Fibroblast of lung (primary cell): Measurements from ENCODE around the gene NLRP6.

Source experiments
- EZH2 ChIP-seq: IDR thresholded peaks from 2 replicates; pipeline ENCODE4 v1.5.1; 2012; ENCODE audit warnings: low read length, control low read depth, mild to moderate bottlenecking; ENCODE audit errors: missing control alignments
- TF ChIP-seq, protein P1 (sequence below), 2 donors: IDR thresholded peaks in 1 of 2; conservative IDR thresholded peaks in 1 of 2; 1 replicate in 1 of 2; 2 replicates in 1 of 2; pipeline ENCODE4 v1.5.1; 2011 to 2012; ENCODE audit warnings: low read length in 2 of 2, control low read depth in 1 of 2, inconsistent platforms in 1 of 2, low read depth in 1 of 2, mild to moderate bottlenecking in 1 of 2

DNA sequence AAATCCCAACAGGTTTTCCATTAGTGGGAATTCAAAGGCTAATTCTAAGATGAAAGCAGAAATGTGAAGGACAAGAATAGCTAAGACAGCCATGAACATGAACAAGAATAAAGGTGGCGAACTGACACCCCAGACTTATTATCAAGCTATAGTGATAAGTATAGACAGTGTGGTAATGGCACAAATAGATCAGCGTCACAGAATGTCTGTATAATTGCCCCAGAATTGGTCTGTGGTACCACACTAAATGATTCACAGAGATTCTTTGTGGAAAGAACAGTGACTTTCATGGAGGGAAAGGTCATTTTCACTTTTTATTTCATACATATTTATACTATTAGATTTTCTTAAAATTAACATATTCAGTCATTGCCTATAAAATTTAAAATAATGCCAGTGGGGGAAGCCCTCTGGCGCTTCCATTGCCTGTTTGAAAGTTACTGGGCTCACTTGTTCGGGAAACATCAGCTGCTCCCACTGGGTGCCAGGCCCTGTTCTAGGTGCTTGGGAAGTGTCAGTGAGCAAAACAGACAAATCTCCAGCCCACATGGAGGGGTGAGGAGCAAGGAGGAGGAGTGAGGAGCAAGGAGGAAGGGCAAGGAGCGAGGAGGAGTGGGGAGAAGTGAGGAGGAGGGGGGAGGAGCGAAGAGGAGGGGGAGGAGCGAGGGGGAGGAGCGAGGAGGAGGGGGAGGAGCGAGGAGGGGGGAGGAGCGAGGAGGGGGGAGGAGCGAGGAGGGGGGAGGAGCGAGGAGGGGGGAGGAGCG, 11.3 kb upstream of the NLRP6 start:
- TF ChIP-seq, protein P1, sequence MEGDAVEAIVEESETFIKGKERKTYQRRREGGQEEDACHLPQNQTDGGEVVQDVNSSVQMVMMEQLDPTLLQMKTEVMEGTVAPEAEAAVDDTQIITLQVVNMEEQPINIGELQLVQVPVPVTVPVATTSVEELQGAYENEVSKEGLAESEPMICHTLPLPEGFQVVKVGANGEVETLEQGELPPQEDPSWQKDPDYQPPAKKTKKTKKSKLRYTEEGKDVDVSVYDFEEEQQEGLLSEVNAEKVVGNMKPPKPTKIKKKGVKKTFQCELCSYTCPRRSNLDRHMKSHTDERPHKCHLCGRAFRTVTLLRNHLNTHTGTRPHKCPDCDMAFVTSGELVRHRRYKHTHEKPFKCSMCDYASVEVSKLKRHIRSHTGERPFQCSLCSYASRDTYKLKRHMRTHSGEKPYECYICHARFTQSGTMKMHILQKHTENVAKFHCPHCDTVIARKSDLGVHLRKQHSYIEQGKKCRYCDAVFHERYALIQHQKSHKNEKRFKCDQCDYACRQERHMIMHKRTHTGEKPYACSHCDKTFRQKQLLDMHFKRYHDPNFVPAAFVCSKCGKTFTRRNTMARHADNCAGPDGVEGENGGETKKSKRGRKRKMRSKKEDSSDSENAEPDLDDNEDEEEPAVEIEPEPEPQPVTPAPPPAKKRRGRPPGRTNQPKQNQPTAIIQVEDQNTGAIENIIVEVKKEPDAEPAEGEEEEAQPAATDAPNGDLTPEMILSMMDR (conservative IDR thresholded peaks at IDR 0.05 in 1 of 2, IDR thresholded peaks at IDR 0.05 in 1 of 2; ENCODE audit: low read depth in 1 of 2, low read length in 2 of 2): no peak
- TF ChIP-seq EZH2: no peak
